GM23248 (cell line): Measurements from ENCODE around the gene KIF16B. TPM values are rescaled to one million over a fixed set of nuclear protein-coding genes. Genes with fewer than 3 reads are reported as not detected.
"Not testable (repeated sequence)": the region's sequence is repeated elsewhere in the genome, so short reads cannot be mapped to it uniquely, and the experiment has no call there.

Source experiments
- DNase-seq: peaks from one replicate; pipeline ENCODE4 v3.0.0-alpha.2; 2015
- H2AFZ ChIP-seq: fragments of 200-600 bp; sonication (generic); 2 replicates; pipeline ENCODE4 v1.6.1; 2016; ENCODE audit warnings: antibody characterized with exemption
- H3F3A ChIP-seq: fragments of 200-600 bp; sonication (generic); 2 replicates; pipeline ENCODE4 v1.6.1; 2016; ENCODE audit warnings: mild to moderate bottlenecking, antibody characterized with exemption, mixed run types; ENCODE audit not compliant: insufficient read depth
- H3K27ac ChIP-seq: fragments of 200-600 bp; sonication (generic); 2 replicates; pipeline ENCODE4 v1.5.1; 2016; ENCODE audit warnings: mild to moderate bottlenecking
- H3K27me3 ChIP-seq: fragments of 200-600 bp; sonication (generic); replicated peaks from 2 replicates; pipeline ENCODE4 v1.6.1; 2016; ENCODE audit warnings: mild to moderate bottlenecking; ENCODE audit not compliant: insufficient read depth
- H3K36me3 ChIP-seq: fragments of 200-600 bp; sonication (generic); 2 replicates; pipeline ENCODE4 v1.6.1; 2016; ENCODE audit warnings: low read depth, mild to moderate bottlenecking
- H3K4me1 ChIP-seq: fragments of 200-600 bp; sonication (generic); 2 replicates; pipeline ENCODE4 v1.6.1; 2016; ENCODE audit warnings: mild to moderate bottlenecking; ENCODE audit not compliant: insufficient read depth
- H3K4me2 ChIP-seq: fragments of 200-600 bp; sonication (generic); one replicate; pipeline ENCODE4 v1.6.1; 2016; ENCODE audit warnings: mild to moderate bottlenecking; ENCODE audit not compliant: unreplicated experiment
- H3K4me3 ChIP-seq: fragments of 200-600 bp; sonication (generic); 2 replicates; pipeline ENCODE4 v1.5.1; 2016; ENCODE audit warnings: mild to moderate bottlenecking
- H3K79me2 ChIP-seq: fragments of 200-600 bp; sonication (generic); 2 replicates; pipeline ENCODE4 v1.6.1; 2016; ENCODE audit warnings: mild to moderate bottlenecking; ENCODE audit not compliant: insufficient read depth
- H3K9ac ChIP-seq: fragments of 200-600 bp; sonication (generic); 2 replicates; pipeline ENCODE4 v1.6.1; 2016; ENCODE audit warnings: mild to moderate bottlenecking
- H3K9me2 ChIP-seq: fragments of 200-600 bp; sonication (generic); 2 replicates; pipeline ENCODE4 v1.6.1; 2016; ENCODE audit warnings: mixed run types, mild to moderate bottlenecking, moderate library complexity; ENCODE audit not compliant: insufficient read depth
- H3K9me3 ChIP-seq: fragments of 200-600 bp; sonication (generic); one replicate; pipeline ENCODE4 v1.6.1; 2017; ENCODE audit warnings: low read depth
- H4K20me1 ChIP-seq: fragments of 200-600 bp; sonication (generic); 2 replicates; pipeline ENCODE4 v1.6.0; 2016; ENCODE audit not compliant: insufficient read depth
- EZH2 ChIP-seq: fragments of 200-600 bp; sonication (generic); IDR thresholded peaks from 2 replicates; pipeline ENCODE4 v1.6.1; 2018; ENCODE audit warnings: antibody characterized with exemption, mild to moderate bottlenecking; ENCODE audit not compliant: insufficient read depth, poor library complexity, severe bottlenecking
- EZH2phosphoT487 ChIP-seq: fragments of 200-600 bp; sonication (generic); IDR thresholded peaks from 2 replicates; pipeline ENCODE4 v1.6.1; 2018; ENCODE audit warnings: antibody characterized with exemption, moderate library complexity, mild to moderate bottlenecking, low read depth; ENCODE audit not compliant: insufficient read depth
- WGBS, 2 experiments: methylation state at CpG; one replicate each; pipeline ENCODE4 v1.1.6; 2015 to 2017; ENCODE audit warnings: low lambda C conversion rate in 2 of 2, low coverage in 1 of 2; ENCODE audit errors: missing lambda C conversion rate in 2 of 2; 5-methylcytosine and 5-hydroxymethylcytosine counted together
- in situ Hi-C: fragments of 300-500 bp; cut with MboI; formaldehyde crosslinking; loops from 2 replicates; pipeline ENCODE4 v1.15.0; 2020
- polyA plus RNA-seq: library from polyadenylated mRNA; unstranded; fragments of >200 nt; fragmentation: Nextera tagmentation; extraction: Ambion mirVana; gene quantifications from 2 replicates; pipeline ENCODE4 v1.2.1, GENCODE V29; 2016
- total RNA-seq: library from RNA; depleted of rRNA; stranded (reverse); fragments of >200 nt; shearing (Covaris generic); gene quantifications from 2 replicates; pipeline ENCODE4 v1.2.3, GENCODE V29; 2014

The KIF16B gene
- total and polyA plus RNA-seq, 2 experiments from 2014 or later: 1.7 to 2.6 TPM

- Histone ChIP-seq H3F3A (no peaks in the 10 kb centered on the region), H3K9me2 (no peaks in the 10 kb centered on the region), H3K27ac (no peak overlapping the region), H3K4me1 (no peaks in the 10 kb centered on the region), H3K4me2 (no peak overlapping the region), H2AFZ (no peak overlapping the region), H3K79me2 (no peaks in the 10 kb centered on the region), H3K4me3 (no peak overlapping the region), H3K36me3 (no peaks in the 10 kb centered on the region), H3K9ac (no peak overlapping the region), H3K9me3 (no peaks in the 10 kb centered on the region), H4K20me1 (no peaks in the 10 kb centered on the region), H3K27me3 (no peaks in the 10 kb centered on the region)
- no peak for DNase-seq
- in situ Hi-C loops: no loop called here
- WGBS, 2 experiments: 76 to 78% methylated on average over 2 of the region's 2 CpGs
- TF ChIP-seq EZH2 (no peak), EZH2phosphoT487 (no peak)
Measured at GRCh38 chr20:16441546-16442164, 131.6 kb downstream of the KIF16B start.

GRCh38 chr20:16440686-16441085, 132.6 kb downstream of the KIF16B start:
- in situ Hi-C loops: no loop called here
- Histone ChIP-seq H3K27me3 (no peaks in the 10 kb centered on the region), H2AFZ (no peak overlapping the region), H3K9me2 (no peaks in the 10 kb centered on the region), H3F3A (no peaks in the 10 kb centered on the region), H4K20me1 (no peaks in the 10 kb centered on the region), H3K36me3 (no peaks in the 10 kb centered on the region), H3K9ac (no peak overlapping the region), H3K27ac (no peak overlapping the region), H3K9me3 (no peaks in the 10 kb centered on the region), H3K4me2 (no peak overlapping the region), H3K4me3 (no peak overlapping the region), H3K79me2 (no peaks in the 10 kb centered on the region), H3K4me1 (no peaks in the 10 kb centered on the region)
- 88 to 92% methylated on average over 4 of the region's 4 CpGs for WGBS, 2 experiments
- DNase-seq: no peak
- TF ChIP-seq EZH2phosphoT487: no peak
- TF ChIP-seq EZH2: no peak

- H3K4me1 ChIP-seq, H3K4me3 ChIP-seq, H3K79me2 ChIP-seq, H3K4me2 ChIP-seq, H3K9me3 ChIP-seq, H3F3A ChIP-seq, H3K36me3 ChIP-seq, H3K27ac ChIP-seq, H2AFZ ChIP-seq, H3K27me3 ChIP-seq, H4K20me1 ChIP-seq, DNase-seq, in situ Hi-C loops, H3K9ac ChIP-seq, H3K9me2 ChIP-seq: not testable (repeated sequence)
- 69 to 76% methylated on average over 5 of the region's 5 CpGs for WGBS, 2 experiments
Measured at GRCh38 chr20:16439540-16439939, 133.7 kb downstream of the KIF16B start.

- no peaks in the 10 kb centered on the region for H4K20me1 ChIP-seq
- 77 to 82% methylated on average over 3 of the region's 3 CpGs for WGBS, 2 experiments
- no peaks in the 10 kb centered on the region for H3K79me2 ChIP-seq
- no peaks in the 10 kb centered on the region for H3K36me3 ChIP-seq
- H3K9ac ChIP-seq: no peak overlapping the region
- DNase-seq: no peak
- in situ Hi-C loops: no loop called here
- TF ChIP-seq EZH2 (no peak), EZH2phosphoT487 (no peak)
- no peaks in the 10 kb centered on the region for H3K9me3 ChIP-seq
- no peaks in the 10 kb centered on the region for H3K9me2 ChIP-seq
- no peak overlapping the region for H3K4me3 ChIP-seq
- H3K4me2 ChIP-seq: no peak overlapping the region
- no peaks in the 10 kb centered on the region for H3K4me1 ChIP-seq
- H2AFZ ChIP-seq: no peak overlapping the region
- H3K27ac ChIP-seq: no peak overlapping the region
- H3F3A ChIP-seq: no peaks in the 10 kb centered on the region
- H3K27me3 ChIP-seq: no peaks in the 10 kb centered on the region
Measured at GRCh38 chr20:16438100-16438499, 135.1 kb downstream of the KIF16B start.
